Endothelial cell of umbilical vein (primary cell): ENCODE results near the gene UST. TPM values are rescaled to one million over a fixed set of nuclear protein-coding genes. Genes with fewer than 3 reads are reported as not detected.

Source experiments
- BruUV-seq: library from RNA; stranded (reverse); fragments of 400-500 nt; replicated peaks from 2 replicates; lab custom pipeline; 2021; lab: Mats Ljungman, UMichigan
- CTCF ChIA-PET: fragments of 300-600, 350-600 bp; sonication (Branson Sonifier 250); formaldehyde crosslinking; loops from one replicate; lab custom pipeline; 2021; ENCODE audit warnings: antibody characterized with exemption, inconsistent platforms; lab: Charles Lee
- POLR2A ChIA-PET: fragments of 300-600, 350-600 bp; sonication (Branson Sonifier 250); formaldehyde crosslinking; loops from one replicate; lab custom pipeline; 2021; ENCODE audit warnings: antibody characterized with exemption, inconsistent platforms; lab: Charles Lee
- DNase-seq: peaks from one replicate; pipeline ENCODE4 v3.0.0-alpha.2; 2011; ENCODE audit warnings: low read depth, low spot score
- FAIRE-seq: peaks from 2 replicates; lab custom pipeline; 2011; peaks lifted over from hg19 to GRCh38; lab: Jason Lieb, UNC
- H2AFZ ChIP-seq: 2 replicates; pipeline ENCODE4 v1.6.0; 2012; ENCODE audit warnings: low read depth, low read length, control low read depth, inconsistent platforms
- H3K27ac ChIP-seq: 2 replicates; pipeline ENCODE4 v1.5.1; 2011; ENCODE audit warnings: low read depth, mild to moderate bottlenecking, control low read depth, low read length, moderate library complexity; ENCODE audit not compliant: insufficient read depth
- H3K27me3 ChIP-seq, 2 experiments: 2 replicates each; pipeline versions ENCODE4 v1.6.0 to v1.6.1; 2011; ENCODE audit warnings: low read length in 2 of 2, mixed read lengths in 1 of 2; ENCODE audit not compliant: control insufficient read depth in 2 of 2, insufficient read depth in 2 of 2
- H3K36me3 ChIP-seq, 2 experiments: 2 replicates in 1 of 2; 3 replicates in 1 of 2; pipeline ENCODE4 v1.5.1; 2011; ENCODE audit warnings: low read length in 2 of 2, mild to moderate bottlenecking in 1 of 2, moderate library complexity in 1 of 2; ENCODE audit not compliant: control insufficient read depth in 2 of 2, insufficient read depth in 2 of 2; ENCODE audit errors: extremely low read depth in 1 of 2
- H3K4me1 ChIP-seq: 3 replicates; pipeline ENCODE4 v1.5.1; 2011; ENCODE audit warnings: mild to moderate bottlenecking, low read length; ENCODE audit not compliant: control insufficient read depth, insufficient read depth; ENCODE audit errors: extremely low read depth
- H3K4me2 ChIP-seq: 2 replicates; pipeline ENCODE4 v1.6.1; 2011; ENCODE audit warnings: low read length, control low read depth, mixed read lengths; ENCODE audit not compliant: insufficient read depth
- H3K4me3 ChIP-seq, 3 experiments: fragments of 200-600 bp in 1 of 3; sonication (generic), shearing (Covaris generic) in 1 of 3; replicated peaks in 1 of 3; 2 replicates each; pipeline ENCODE4 v1.5.1; 2011 to 2016; ENCODE audit warnings: control low read depth in 3 of 3, low read length in 3 of 3, mild to moderate bottlenecking in 2 of 3, inconsistent platforms in 1 of 3, low read depth in 1 of 3, moderate library complexity in 1 of 3; ENCODE audit not compliant: insufficient read depth in 1 of 3
- H3K79me2 ChIP-seq: 2 replicates; pipeline ENCODE4 v1.6.0; 2012; ENCODE audit warnings: low read length, inconsistent platforms; ENCODE audit not compliant: control insufficient read depth, insufficient read depth
- H3K9ac ChIP-seq: replicated peaks from 2 replicates; pipeline ENCODE3; 2011; ENCODE audit warnings: low read length, control low read depth; ENCODE audit not compliant: insufficient read depth; ENCODE audit errors: extremely low read depth
- H3K9me1 ChIP-seq: replicated peaks from 3 replicates; pipeline ENCODE4 v1.6.0; 2011; ENCODE audit warnings: mild to moderate bottlenecking, low read length; ENCODE audit not compliant: control insufficient read depth, insufficient read depth; ENCODE audit errors: extremely low read depth
- H3K9me3 ChIP-seq: replicated peaks from 2 replicates; pipeline ENCODE4 v1.5.1; 2012; ENCODE audit warnings: low read length, inconsistent platforms; ENCODE audit not compliant: control insufficient read depth, insufficient read depth
- H4K20me1 ChIP-seq: replicated peaks from 2 replicates; pipeline ENCODE3; 2011; ENCODE audit warnings: mild to moderate bottlenecking, low read length; ENCODE audit not compliant: control insufficient read depth, insufficient read depth; ENCODE audit errors: extremely low read depth
- EZH2 ChIP-seq: IDR thresholded peaks from 2 replicates; pipeline ENCODE4 v1.6.1; 2012; ENCODE audit warnings: borderline replicate concordance, low read depth, mild to moderate bottlenecking, moderate library complexity, low read length, inconsistent platforms; ENCODE audit not compliant: severe bottlenecking
- FOS ChIP-seq: IDR thresholded peaks from 2 replicates; pipeline ENCODE4 v1.6.1; 2011; ENCODE audit warnings: mild to moderate bottlenecking, low read length, moderate library complexity, borderline replicate concordance; ENCODE audit not compliant: insufficient read depth
- GATA2 ChIP-seq: IDR thresholded peaks from 2 replicates; pipeline ENCODE4 v1.7.0; 2011; ENCODE audit warnings: low read depth, mild to moderate bottlenecking, moderate library complexity, mixed read lengths, low read length; ENCODE audit not compliant: insufficient read length, insufficient read depth
- JUN ChIP-seq: IDR thresholded peaks from 2 replicates; pipeline ENCODE4 v1.6.1; 2011; ENCODE audit warnings: borderline replicate concordance, low read depth; ENCODE audit not compliant: insufficient read length, insufficient read depth
- MYC ChIP-seq: IDR thresholded peaks from one replicate; pipeline ENCODE4 v1.6.1; 2011; ENCODE audit warnings: mild to moderate bottlenecking, low read depth, low read length
- POLR2A ChIP-seq: IDR thresholded peaks from 2 replicates; pipeline ENCODE4 v1.6.1; 2012; ENCODE audit warnings: low read depth, mild to moderate bottlenecking, control low read depth, low read length
- POLR2AphosphoS5 ChIP-seq: IDR thresholded peaks from 2 replicates; pipeline ENCODE4 v1.6.1; 2012; ENCODE audit warnings: low read depth, mild to moderate bottlenecking, control low read depth, low read length, moderate library complexity; ENCODE audit not compliant: insufficient read depth
- dilution Hi-C: fragments of 300-500 bp; cut with MboI; formaldehyde crosslinking; loops from one replicate; pipeline ENCODE4 v1.15.0; 2019; ENCODE audit warnings: low sequenced_read_pairs; ENCODE audit not compliant: extremely low pct_ligation_motif_present
- intact Hi-C: fragments of 100-400 bp; cut with micrococcal nuclease; formaldehyde crosslinking; loops from one replicate; pipeline ENCODE4 v1.10.0; 2022
- polyA plus RNA-seq, 4 experiments: library from polyadenylated mRNA; depleted of rRNA in 3 of 4; stranded (reverse) in 3 of 4; unstranded in 1 of 4; fragments of >200 nt; gene quantifications; 2 replicates each; pipeline versions ENCODE4 v1.2.1 to v1.2.3, GENCODE V29; 2011 to 2012; ENCODE audit warnings: missing spikeins in 1 of 4
- total RNA-seq: library from RNA; stranded (reverse); gene quantifications from 2 replicates; pipeline ENCODE4 v1.2.3, GENCODE V29; 2021
- TF ChIP-seq, protein P1 (sequence below), 2 donors: IDR thresholded peaks; 1 replicate in 1 of 2; 2 replicates in 1 of 2; pipeline ENCODE4 v1.5.1; 2011; ENCODE audit warnings: low read length in 2 of 2, mild to moderate bottlenecking in 2 of 2, moderate library complexity in 2 of 2, control low read depth in 1 of 2, inconsistent platforms in 1 of 2, low read depth in 1 of 2; ENCODE audit not compliant: insufficient read depth in 1 of 2; ENCODE audit errors: extremely low read depth in 1 of 2
- TF ChIP-seq, protein P2 (sequence below): IDR thresholded peaks from 2 replicates; pipeline ENCODE4 v1.6.1; 2011; ENCODE audit not compliant: insufficient read depth, insufficient read length

UST gene
- total and polyA plus RNA-seq, 2 donors (not counting 3 experiments of a cell fraction or from before 2014, with no cell fraction given) = 0.26 to 0.84 TPM

DNA sequence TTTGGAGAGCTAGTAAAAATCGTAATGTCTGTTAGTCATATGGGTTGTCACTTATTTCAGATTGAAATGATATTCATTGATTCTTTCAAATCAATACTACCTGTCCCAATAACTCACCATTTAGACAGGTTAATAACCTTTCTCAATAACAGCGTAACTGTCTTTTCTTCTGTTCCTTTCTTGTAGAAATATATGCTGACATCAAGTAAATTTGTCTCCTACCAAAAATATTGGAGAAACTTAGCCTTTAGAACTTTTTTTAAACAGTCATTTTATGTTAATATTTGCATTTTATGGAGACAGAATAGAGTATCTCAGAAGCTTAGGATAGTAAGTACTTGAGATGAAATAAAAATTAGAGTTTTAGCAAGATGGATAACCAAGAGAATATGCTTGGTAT lies 278.2 kb downstream of the UST start:
- H3K27me3 ChIP-seq = peaks cover 0 to 2% of the 10 kb centered on the region in 2 experiments
- no peaks in the 10 kb centered on the region for H3K9me3 ChIP-seq
- DNase-seq (no peak), FAIRE-seq (no peak)
- intact Hi-C loops = loop anchor here (5.0 to 10.0 kb wide), 3 partner anchors 167 to 900 kb away; partner anchors contain the start of gene RAET1G
- H4K20me1 ChIP-seq = no peaks in the 10 kb centered on the region
- no peaks in the 10 kb centered on the region for H3K4me1 ChIP-seq
- no peak overlapping the region for H3K4me3 ChIP-seq
- H3K9me1 ChIP-seq = no peaks in the 10 kb centered on the region
- H2AFZ ChIP-seq = no peak overlapping the region
- no peak overlapping the region for H3K4me2 ChIP-seq
- no peaks in the 10 kb centered on the region for H3K36me3 ChIP-seq
- H3K79me2 ChIP-seq = no peaks in the 10 kb centered on the region
- POLR2A ChIA-PET = no interaction called here
- no peak overlapping the region for H3K9ac ChIP-seq
- BruUV-seq = no TSS peak
- TF ChIP-seq JUN = no peak
- TF ChIP-seq FOS = no peak
- no peak for TF ChIP-seq MYC
- no peak for TF ChIP-seq GATA2
- no peak for TF ChIP-seq POLR2AphosphoS5
- no peak for TF ChIP-seq EZH2
- no peak for TF ChIP-seq POLR2A
- TF ChIP-seq, protein P1, sequence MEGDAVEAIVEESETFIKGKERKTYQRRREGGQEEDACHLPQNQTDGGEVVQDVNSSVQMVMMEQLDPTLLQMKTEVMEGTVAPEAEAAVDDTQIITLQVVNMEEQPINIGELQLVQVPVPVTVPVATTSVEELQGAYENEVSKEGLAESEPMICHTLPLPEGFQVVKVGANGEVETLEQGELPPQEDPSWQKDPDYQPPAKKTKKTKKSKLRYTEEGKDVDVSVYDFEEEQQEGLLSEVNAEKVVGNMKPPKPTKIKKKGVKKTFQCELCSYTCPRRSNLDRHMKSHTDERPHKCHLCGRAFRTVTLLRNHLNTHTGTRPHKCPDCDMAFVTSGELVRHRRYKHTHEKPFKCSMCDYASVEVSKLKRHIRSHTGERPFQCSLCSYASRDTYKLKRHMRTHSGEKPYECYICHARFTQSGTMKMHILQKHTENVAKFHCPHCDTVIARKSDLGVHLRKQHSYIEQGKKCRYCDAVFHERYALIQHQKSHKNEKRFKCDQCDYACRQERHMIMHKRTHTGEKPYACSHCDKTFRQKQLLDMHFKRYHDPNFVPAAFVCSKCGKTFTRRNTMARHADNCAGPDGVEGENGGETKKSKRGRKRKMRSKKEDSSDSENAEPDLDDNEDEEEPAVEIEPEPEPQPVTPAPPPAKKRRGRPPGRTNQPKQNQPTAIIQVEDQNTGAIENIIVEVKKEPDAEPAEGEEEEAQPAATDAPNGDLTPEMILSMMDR (IDR thresholded peaks at IDR 0.05; ENCODE audit: extremely low read depth in 1 of 2, insufficient read depth in 1 of 2, low read depth in 1 of 2, low read length in 2 of 2) = no peak
- TF ChIP-seq, protein P2, sequence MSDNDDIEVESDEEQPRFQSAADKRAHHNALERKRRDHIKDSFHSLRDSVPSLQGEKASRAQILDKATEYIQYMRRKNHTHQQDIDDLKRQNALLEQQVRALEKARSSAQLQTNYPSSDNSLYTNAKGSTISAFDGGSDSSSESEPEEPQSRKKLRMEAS = no peak
- dilution Hi-C loops = no loop called here
- CTCF ChIA-PET = interaction anchor here (1.7 to 3.9 kb wide), 3 partner anchors 407 to 447 kb away, joined by 3 to 32 read pairs (median 9); no protein-coding TSS in a partner anchor
- H3K27ac ChIP-seq = no peak overlapping the region
